Measurements from ENCODE around the gene SH3RF3.
A peak's percentile ranks its signal among the peaks of the same experiment; 100 is the strongest.

SH3RF3 gene

DNA sequence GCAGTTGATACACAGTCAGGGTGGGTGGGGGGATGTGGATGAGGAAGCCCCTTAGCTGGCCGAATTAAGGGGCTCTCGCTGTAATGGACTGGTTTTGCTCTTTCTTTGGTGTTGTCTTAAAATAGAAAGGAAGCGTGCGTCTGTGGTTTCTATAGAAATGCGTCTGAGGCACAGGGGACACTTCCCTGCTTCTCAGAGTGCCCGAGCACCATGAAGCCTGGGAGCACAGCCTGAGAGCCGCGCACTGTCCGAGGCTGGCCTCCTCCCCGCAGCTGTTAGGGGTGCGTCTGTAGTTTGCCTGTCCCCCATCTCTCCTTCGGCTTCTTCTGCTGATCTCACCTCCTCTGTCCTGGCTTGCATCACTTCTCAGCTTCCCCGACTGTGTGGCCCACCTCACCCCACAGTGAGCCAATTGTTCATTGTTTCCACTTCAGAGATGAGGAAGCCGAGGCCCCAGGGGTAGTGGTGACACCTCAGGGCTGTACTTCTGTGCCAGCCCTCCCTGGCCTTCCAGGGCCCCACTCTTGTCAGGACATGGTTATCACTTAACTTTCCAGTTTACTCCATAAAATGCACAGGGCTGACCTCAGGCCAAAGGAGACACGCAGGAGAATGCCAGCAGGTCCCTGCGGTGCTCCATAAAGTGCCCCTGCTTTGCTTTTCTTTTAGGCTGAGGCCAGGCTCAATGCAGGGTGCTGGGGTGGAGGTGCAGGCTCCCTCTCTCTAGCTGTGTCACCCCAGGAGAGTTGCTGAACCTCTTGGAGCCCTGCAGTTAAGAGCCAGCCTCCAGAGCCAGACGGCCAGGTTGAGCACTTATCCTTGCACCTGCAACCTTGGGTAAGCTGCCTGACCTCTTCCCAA lies 274.2 kb downstream of the SH3RF3 start:
- DNase-seq = no peak

GRCh38 chr2:109403841-109404201 lies 274.8 kb downstream of the SH3RF3 start:
- DNase-seq = no peak

- no peak for DNase-seq
These were observed 275.7 kb downstream of the SH3RF3 start for GRCh38 chr2:109404681-109405080.

DNA sequence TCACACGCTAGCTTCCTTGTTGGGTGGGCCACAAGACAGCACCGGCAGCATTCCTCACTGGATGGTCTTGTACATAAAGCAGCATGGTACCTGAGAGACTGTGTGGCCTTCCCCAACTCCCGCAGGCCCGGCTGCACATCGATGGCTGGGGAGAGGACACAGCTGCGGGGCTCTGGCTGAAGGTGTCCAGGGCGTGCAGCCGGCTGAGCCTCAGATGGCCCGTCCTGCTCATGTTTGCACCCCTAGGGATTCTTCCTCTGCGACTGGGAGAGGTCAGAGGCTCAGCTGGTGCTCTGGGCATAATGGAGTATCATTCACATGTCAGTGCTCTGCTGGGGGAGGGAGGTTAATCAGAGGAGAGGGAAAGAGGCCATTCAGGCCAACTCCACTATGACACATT lies 276.9 kb downstream of the SH3RF3 start:
- DNase-seq = no peak

DNA sequence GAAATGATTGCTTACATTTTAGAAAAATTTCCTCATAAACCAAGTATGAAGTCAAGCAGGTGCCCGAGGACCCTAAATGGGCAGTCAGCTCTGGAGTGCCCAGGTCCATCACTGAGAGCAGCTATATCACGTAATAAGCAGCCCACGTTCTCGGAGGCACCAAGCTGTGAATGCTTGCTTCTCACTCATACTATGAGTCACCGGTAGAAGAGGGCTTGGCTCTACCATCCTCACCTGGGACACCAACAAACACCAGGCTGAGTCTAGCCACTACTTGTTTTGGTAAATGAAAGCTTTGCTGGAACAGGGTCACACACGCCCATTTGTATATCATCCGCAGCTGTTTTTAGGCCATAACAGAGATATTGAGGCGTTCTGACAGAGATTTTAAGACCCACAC lies 277.3 kb downstream of the SH3RF3 start:
- no peak for DNase-seq

GRCh38 chr2:109407276-109408042 lies 278.5 kb downstream of the SH3RF3 start:
- DNase-seq = no peak

DNA sequence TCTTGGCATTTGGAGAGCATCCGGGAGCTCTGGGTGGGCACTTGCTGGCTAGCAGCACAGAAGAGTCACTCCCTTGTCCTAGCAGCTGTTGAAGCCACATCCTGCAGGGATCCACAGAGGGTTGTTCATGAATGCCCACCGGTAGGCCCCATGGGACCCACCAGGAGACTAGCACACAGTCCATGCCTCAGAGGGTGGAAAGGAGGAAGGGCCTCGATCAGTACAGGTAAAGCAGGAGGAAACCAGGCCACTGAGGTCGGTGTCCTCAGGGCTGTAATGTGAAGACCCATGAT lies 279.0 kb downstream of the SH3RF3 start:
- no peak for DNase-seq

GRCh38 chr2:109409321-109410038 lies 280.5 kb downstream of the SH3RF3 start:
- DNase-seq = no peak

DNA sequence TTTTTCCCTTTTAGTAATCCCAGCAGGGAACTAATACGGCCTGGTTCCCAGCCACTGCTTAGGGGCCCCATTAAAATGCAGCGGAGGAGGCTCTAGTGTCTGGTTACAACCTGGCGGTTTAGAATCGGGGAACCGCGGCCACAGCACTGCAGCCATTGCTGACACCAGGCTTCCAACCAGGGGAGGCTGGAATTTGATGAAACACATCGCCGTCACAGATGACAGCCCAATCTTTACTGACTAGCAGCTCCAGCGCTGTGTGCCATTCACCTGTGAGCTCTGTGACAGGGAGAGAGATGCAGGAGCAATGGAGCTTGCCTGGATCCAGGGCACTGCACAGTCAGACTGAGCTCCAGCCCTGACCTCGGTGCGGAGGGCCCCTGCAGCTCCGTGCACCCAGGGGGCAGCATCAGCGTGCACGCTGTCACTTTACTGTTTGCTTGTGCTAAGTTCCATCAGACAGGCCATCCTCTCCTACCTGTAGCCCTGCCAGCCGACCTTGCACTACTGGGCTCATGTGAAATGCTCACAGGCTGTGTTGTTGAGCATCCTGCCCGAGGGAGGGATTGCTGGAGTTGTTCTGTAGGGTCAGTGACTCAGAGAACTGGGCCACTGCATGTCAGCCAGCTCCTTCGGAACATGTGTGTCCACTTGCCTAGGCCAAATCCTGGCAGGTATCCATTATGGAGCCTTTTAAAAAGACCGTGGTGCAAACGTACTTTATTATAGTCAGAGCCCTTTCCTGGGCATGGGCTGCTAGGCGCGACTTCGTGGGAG lies 281.2 kb downstream of the SH3RF3 start:
- DNase-seq = peak; percentile 10

DNA sequence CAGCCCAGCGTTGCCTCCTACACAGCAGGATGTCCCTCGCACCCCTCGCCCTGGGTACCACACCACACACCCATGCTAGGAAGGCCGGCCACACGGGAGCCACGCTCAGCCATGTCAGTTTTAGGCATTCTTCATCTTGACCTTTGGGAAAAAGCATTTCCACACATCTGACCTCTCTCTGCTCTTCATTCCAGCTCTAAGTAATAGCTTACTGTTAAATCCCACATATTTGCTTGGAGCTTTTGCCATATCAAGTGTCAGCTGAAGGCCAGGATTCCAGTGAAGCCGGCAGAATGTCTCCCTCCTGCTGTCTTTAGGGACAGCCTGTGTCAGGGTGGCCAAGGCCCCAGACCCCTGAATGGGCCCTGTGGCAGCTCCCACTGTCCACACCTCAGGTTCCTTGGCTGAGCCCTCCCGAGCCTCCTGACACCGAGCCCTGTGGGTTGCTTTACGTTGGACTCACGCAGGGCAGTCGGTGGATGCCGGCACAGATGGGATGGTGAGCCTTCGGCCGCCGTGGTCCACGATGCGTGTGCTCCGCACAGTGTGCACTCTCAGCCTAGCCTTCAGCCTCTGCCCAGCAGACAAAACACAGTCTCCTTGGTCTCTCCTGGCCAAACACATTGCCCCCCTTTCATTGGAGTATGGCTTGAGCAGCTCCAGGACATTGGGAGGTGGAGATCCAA lies 282.8 kb downstream of the SH3RF3 start:
- DNase-seq = no peak

- DNase-seq = peak; percentile 46
These were observed 286.6 kb downstream of the SH3RF3 start for GRCh38 chr2:109415581-109416013.

- no peak for DNase-seq
These were observed 288.8 kb downstream of the SH3RF3 start for GRCh38 chr2:109417701-109418335.

DNA sequence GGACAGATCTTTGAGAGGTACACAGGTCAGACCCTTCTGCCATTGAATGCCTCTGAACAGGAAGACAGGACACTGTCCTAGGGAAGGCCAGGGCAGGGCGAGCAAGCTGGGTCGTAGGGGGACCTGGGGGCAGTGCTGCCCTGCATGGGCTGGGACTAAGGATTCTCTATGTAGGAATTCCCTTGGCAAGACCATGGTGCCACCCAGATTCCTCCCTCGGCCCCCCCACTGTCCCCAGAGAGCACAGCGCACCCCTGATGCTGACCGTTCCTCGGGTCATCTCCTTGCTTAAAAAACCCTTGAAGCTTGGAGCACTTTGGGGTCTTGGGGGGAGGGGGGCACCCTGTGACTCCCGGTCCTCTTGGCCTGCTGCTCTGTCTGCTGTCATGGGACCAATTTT lies 289.7 kb downstream of the SH3RF3 start:
- no peak for DNase-seq

DNA sequence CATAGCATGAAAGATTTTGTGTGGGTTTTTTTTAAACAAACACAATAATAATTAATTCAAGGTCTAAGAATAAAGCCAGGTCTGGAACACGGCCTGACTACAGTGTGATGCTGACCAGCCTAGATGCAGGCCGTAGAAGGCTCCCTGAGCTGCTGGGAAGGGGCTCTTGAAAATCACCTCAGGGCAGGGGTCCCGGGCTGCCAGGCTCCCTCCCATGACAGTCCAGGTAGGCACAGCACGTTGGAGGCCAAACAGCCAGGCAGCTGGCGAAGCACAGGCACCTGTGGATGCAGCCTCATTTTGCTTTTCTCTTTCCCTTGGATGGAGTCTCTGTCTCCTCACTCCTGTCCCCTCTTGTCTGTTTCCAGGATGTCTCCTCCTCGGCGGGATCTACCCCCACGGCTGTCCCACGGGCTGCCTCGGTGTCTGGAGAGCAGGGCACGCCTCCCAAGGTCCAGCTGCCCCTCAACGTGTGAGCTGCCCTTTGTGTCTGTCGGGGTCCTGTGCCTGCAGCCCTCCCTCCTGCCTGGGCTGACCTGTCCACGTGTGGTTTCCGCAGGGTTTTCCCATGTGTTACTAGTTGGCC lies 290.3 kb downstream of the SH3RF3 start:
- no peak for DNase-seq

DNA sequence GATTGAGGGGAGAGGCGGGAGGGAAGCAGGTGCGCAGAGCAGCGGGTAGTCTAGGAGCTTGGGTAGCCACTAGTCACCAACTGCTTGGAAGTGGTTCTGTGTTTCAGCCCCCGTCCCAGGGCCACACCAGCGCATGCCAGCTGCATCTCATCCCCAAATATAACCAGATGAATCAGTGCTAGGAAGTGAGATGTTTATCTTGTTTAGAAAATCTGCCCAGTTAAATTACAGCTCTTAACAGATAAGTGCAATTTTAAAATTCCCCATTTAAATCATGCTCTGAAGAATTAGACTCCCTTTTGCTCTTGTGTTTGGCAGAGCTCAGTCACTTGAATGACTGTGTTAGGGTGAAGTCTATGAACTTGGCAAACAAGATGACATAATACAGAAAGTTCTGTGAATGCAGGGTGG lies 291.0 kb downstream of the SH3RF3 start:
- no peak for DNase-seq

- DNase-seq = no peak
These were observed 292.1 kb downstream of the SH3RF3 start for GRCh38 chr2:109421101-109421500.

DNA sequence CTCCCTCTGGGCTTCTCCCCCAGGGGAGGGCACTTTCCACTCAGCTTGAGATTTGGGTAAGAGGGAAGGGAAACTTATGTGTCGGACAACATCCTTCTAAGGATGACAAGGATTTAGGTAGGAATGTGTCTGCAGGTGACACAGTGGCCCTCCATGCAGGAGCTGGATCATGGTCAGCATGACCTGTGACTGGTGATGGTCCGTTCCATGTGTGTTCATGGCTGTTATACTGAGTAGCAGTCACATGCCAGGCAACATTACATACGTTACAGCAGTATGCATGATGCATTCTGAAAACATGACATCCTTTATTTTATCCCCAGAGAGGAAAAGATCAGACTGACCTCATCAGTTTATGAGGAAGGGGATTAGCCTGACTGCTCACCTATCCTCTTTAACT lies 292.6 kb downstream of the SH3RF3 start:
- DNase-seq = no peak

DNA sequence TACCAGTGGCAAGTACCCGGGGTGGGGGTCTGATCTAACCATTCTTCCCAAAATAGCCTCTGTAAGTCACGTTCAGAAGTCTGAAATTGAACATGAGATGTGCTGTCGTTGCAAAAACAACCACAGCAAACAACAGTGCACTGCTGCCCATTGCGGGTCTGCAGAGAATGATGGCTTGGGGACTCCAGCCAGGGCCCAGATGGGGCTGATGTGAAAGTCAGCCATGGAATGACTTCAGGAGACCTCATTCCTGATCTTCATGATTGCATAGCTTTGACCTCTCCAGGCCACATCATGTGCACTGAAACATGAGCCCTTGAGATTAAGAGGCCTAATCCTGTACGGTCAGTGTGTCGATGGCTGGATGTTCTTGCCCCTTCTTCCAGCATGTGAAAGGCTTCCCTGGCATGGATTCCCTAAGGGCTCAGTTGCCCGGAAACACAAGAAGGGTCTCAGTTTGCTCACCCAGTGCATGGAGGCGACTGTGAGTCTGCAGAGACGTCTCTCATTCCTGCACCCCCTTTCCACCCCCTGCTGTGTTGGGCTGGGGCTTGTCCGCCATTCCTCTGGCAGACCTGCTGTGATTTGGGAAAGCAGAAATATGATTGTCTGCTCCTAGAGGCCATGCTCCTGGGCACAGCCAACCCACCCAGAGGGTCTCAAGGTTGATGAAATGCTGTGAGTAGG lies 293.2 kb downstream of the SH3RF3 start:
- no peak for DNase-seq

- DNase-seq = no peak
These were observed 293.9 kb downstream of the SH3RF3 start for GRCh38 chr2:109422758-109423500.
